ENCODE data around the gene ITSN1. TPM values are rescaled to one million over a fixed set of nuclear protein-coding genes. Genes with fewer than 3 reads are reported as not detected.
A peak's percentile ranks its signal among the peaks of the same experiment; 100 is the strongest.

Gene ITSN1
- total and polyA plus RNA-seq, 8 donors, result 6.0 to 83.5 (median 25.4) TPM

GRCh38 chr21:33942426-33942825, 300.1 kb downstream of the ITSN1 start:
- Histone ChIP-seq H3K27me3 (no peaks in the 10 kb centered on the region), H3K4me3 (no peak overlapping the region), H3K4me1 (peaks cover 6 to 16% (median 9%) of the 10 kb centered on the region in 4 donors), H3K9me3 (no peaks in the 10 kb centered on the region), H3K27ac (peak overlapping the region in 1 of 5 donors; percentile 77), H3K36me3 (no peaks in the 10 kb centered on the region)
- intact Hi-C loops (cut with DNase I; ENCODE audit: low total_unique reads), result no loop called here
- no peak for TF ChIP-seq CTCF (IDR thresholded peaks at IDR 0.05)
- no peak for TF ChIP-seq POLR2AphosphoS5 (IDR thresholded peaks at IDR 0.05)
- no peak for TF ChIP-seq POLR2A (IDR thresholded peaks at IDR 0.05)
- no peak for TF ChIP-seq EP300 (IDR thresholded peaks at IDR 0.05)
- DNase-seq, result no peak

- Histone ChIP-seq H3K4me1 (peaks cover 14 to 24% (median 17%) of the 10 kb centered on the region in 4 donors), H3K27me3 (no peaks in the 10 kb centered on the region), H3K9me3 (no peaks in the 10 kb centered on the region), H3K4me3 (no peak overlapping the region), H3K27ac (peak overlapping the region in 1 of 5 donors; percentile 77), H3K36me3 (no peaks in the 10 kb centered on the region)
- TF ChIP-seq POLR2A (IDR thresholded peaks at IDR 0.05) (no peak), CTCF (IDR thresholded peaks at IDR 0.05) (no peak), EP300 (IDR thresholded peaks at IDR 0.05) (no peak), POLR2AphosphoS5 (IDR thresholded peaks at IDR 0.05) (no peak)
- 83 to 92% (median 91%) methylated on average over 2 of the region's 2 CpGs for WGBS, 5 donors
- DNase-seq, result no peak
- intact Hi-C loops (cut with DNase I; ENCODE audit: low total_unique reads), result no loop called here
Observed at GRCh38 chr21:33943293-33943692, 301.0 kb downstream of the ITSN1 start.

- intact Hi-C loops (cut with DNase I; ENCODE audit: low total_unique reads), result no loop called here
- TF ChIP-seq EP300 (IDR thresholded peaks at IDR 0.05), result no peak
Observed at GRCh38 chr21:33944185-33944763, 302.0 kb downstream of the ITSN1 start.

GRCh38 chr21:33945652-33946270, 303.5 kb downstream of the ITSN1 start:
- 87 to 98% (median 92%) methylated on average over 2 of the region's 2 CpGs for WGBS, 5 donors
- intact Hi-C loops (cut with DNase I; ENCODE audit: low total_unique reads), result no loop called here
- TF ChIP-seq CTCF (IDR thresholded peaks at IDR 0.05), result no peak
- TF ChIP-seq EP300 (IDR thresholded peaks at IDR 0.05), result no peak
- no peak for TF ChIP-seq POLR2A (IDR thresholded peaks at IDR 0.05)
- no peak for TF ChIP-seq POLR2AphosphoS5 (IDR thresholded peaks at IDR 0.05)
- Histone ChIP-seq H3K36me3 (no peaks in the 10 kb centered on the region), H3K27me3 (no peaks in the 10 kb centered on the region), H3K27ac (no peak overlapping the region), H3K4me3 (no peak overlapping the region), H3K9me3 (no peaks in the 10 kb centered on the region), H3K4me1 (peaks cover 24 to 32% (median 27%) of the 10 kb centered on the region in 4 donors)
- DNase-seq, result no peak

More at GRCh38 chr21:33944185-33944763, 302.0 kb downstream of the ITSN1 start:
- WGBS, 5 donors, result 97 to 100% (median 98%) methylated on average over 1 of the region's 1 CpG
- Histone ChIP-seq H3K36me3 (no peaks in the 10 kb centered on the region), H3K27me3 (no peaks in the 10 kb centered on the region), H3K9me3 (no peaks in the 10 kb centered on the region), H3K4me3 (no peak overlapping the region), H3K27ac (no peak overlapping the region), H3K4me1 (peaks cover 23 to 33% (median 26%) of the 10 kb centered on the region in 4 donors)
- no peak for DNase-seq
